ENCODE measurements around the gene RTN4R. TPM values are rescaled to one million over a fixed set of nuclear protein-coding genes. Genes with fewer than 3 reads are reported as not detected.

The RTN4R gene
- total and polyA plus RNA-seq, 9 of the 15 experiments (the other 6 are each of a cell fraction or from before 2014, with no cell fraction given) = 0.04 to 2.8 (median 1.4) TPM; not detected in 3

DNA sequence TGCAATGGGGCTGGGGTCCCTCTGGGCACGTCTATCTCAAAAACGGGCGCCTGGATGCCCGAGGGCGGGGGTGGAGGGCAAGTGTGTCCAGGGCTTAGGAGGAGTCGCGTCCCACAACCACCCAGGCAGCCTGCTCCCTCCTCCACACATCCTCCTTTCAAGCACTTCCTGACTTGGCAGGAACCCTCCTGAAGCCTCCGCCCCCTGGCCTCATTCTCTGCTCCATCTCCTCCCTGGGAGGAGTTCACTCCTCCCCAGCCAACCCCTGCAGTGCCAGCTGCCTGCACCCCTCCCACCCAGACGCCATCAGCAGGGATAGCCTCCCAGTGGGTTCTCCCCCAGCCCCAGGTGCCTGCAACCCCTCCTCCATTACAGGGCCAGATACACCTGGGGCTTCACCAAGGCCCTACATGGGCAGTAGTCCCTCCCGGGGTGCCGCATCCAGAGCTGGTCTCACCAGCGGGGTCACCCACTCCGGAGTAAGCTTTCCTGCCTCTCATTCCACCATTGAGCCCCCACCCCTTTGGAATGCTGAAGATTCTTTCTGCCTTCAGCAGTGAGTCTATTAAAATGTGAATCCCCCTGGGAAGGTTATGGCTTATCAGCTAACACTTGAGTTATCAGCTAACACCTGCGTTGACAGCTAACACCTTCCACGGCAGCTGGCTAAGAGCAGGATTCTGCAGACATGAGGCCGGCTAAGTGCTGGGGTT lies 24.4 kb downstream of the RTN4R start (continued):
- TF ChIP-seq PURB (CRISPR knock-in tag; IDR thresholded peaks at IDR 0.05; ENCODE audit: low read depth) (no peak), EP400 (IDR thresholded peaks at IDR 0.05) (no peak), CBFA2T2 (conservative IDR thresholded peaks at IDR 0.05) (peak; percentile 57), SMARCA5 (IDR thresholded peaks at IDR 0.05) (no peak), SOX6 (IDR thresholded peaks at IDR 0.05) (no peak), ZNF586 (CRISPR knock-in tag; conservative IDR thresholded peaks at IDR 0.05) (no peak), ZNF766 (CRISPR knock-in tag; conservative IDR thresholded peaks at IDR 0.05) (no peak; the same call in 1 of the 2 replicates), TEAD1 (CRISPR knock-in tag; IDR thresholded peaks at IDR 0.05) (no peak), ELF1 (tag; IDR thresholded peaks at IDR 0.05) (peak; percentile 5; the same call in 1 of the 2 replicates), TAL1 (IDR thresholded peaks at IDR 0.05) (no peak), ILK (tag; IDR thresholded peaks at IDR 0.05; ENCODE audit: borderline replicate concordance, low read depth) (no peak), ZBED1 (IDR thresholded peaks at IDR 0.05) (no peak), POLR2A (conservative IDR thresholded peaks at IDR 0.05) (no peak), ZKSCAN1 (IDR thresholded peaks at IDR 0.05; ENCODE audit: low read depth, low read length) (no peak), ZHX1 (conservative IDR thresholded peaks at IDR 0.05; ENCODE audit: low read length) (no peak), SRF (CRISPR knock-in tag; IDR thresholded peaks at IDR 0.05) (no peak; a peak in 1 of 4 replicates), MEF2A (IDR thresholded peaks at IDR 0.05; ENCODE audit: control insufficient read depth, low read depth, low read length) (no peak), HMG20A (CRISPR knock-in tag; conservative IDR thresholded peaks at IDR 0.05) (0 out of 2 replicates have a peak, but pooled peaks have one; percentile 53), BRF2 (IDR thresholded peaks at IDR 0.05; ENCODE audit: borderline replicate concordance, insufficient read depth, insufficient read length) (no peak), NR2F6 (CRISPR knock-in tag; IDR thresholded peaks at IDR 0.05) (no peak), CTBP1 (IDR thresholded peaks at IDR 0.05; ENCODE audit: borderline replicate concordance) (0 out of 2 replicates have a peak, but pooled peaks have one; percentile 42), HSF4 (CRISPR knock-in tag; IDR thresholded peaks at IDR 0.05; ENCODE audit: borderline replicate concordance) (no peak), RFX7 (CRISPR knock-in tag; IDR thresholded peaks at IDR 0.05) (no peak)
- TF ChIP-seq, protein P1, sequence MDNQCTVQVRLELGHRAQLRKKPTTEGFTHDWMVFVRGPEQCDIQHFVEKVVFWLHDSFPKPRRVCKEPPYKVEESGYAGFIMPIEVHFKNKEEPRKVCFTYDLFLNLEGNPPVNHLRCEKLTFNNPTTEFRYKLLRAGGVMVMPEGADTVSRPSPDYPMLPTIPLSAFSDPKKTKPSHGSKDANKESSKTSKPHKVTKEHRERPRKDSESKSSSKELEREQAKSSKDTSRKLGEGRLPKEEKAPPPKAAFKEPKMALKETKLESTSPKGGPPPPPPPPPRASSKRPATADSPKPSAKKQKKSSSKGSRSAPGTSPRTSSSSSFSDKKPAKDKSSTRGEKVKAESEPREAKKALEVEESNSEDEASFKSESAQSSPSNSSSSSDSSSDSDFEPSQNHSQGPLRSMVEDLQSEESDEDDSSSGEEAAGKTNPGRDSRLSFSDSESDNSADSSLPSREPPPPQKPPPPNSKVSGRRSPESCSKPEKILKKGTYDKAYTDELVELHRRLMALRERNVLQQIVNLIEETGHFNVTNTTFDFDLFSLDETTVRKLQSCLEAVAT (IDR thresholded peaks at IDR 0.05) = no peak

Measured in K562 (cell line).